Stimulated activated naive B cell treated with anti-CD40 and anti-IgM and Interleukin-4, amounts not matched to agents 10 μg/mL and 1 μg/mL and 100 μg/mL, for 72 hours (primary cell): Measurements from ENCODE around the gene NPM3.

Experiments used
- ATAC-seq, 2 donors: fragments of 150-1000 bp; cut with Tn5 transposase; replicated peaks; 2 replicates each; pipeline ENCODE4 v1.10.0; 2021; ENCODE audit warnings: moderate library complexity in 1 of 2
- DNase-seq: peaks from one replicate; pipeline ENCODE4 v3.0.0; 2021
- H3K27ac Mint-ChIP-seq: one replicate; pipeline ENCODE4 v1.8.0; 2022; ENCODE audit warnings: mild to moderate bottlenecking, mixed read lengths
- H3K27me3 Mint-ChIP-seq, 2 donors: one replicate each; pipeline ENCODE4 v1.8.0; 2022; ENCODE audit warnings: mixed read lengths in 2 of 2
- H3K36me3 Mint-ChIP-seq, 2 donors: one replicate each; pipeline ENCODE4 v1.8.0; 2022; ENCODE audit warnings: mixed read lengths in 2 of 2, mild to moderate bottlenecking in 1 of 2
- H3K4me1 Mint-ChIP-seq, 2 donors: one replicate each; pipeline ENCODE4 v1.8.0; 2022; ENCODE audit warnings: mixed read lengths in 2 of 2, mild to moderate bottlenecking in 1 of 2
- H3K4me3 Mint-ChIP-seq, 2 donors: one replicate each; pipeline ENCODE4 v1.8.0; 2022; ENCODE audit warnings: mild to moderate bottlenecking in 2 of 2, mixed read lengths in 2 of 2, moderate library complexity in 1 of 2
- H3K9me3 Mint-ChIP-seq, 2 donors: one replicate each; pipeline ENCODE4 v1.8.0; 2022; ENCODE audit warnings: mixed read lengths in 2 of 2, mild to moderate bottlenecking in 1 of 2

The NPM3 gene

DNA sequence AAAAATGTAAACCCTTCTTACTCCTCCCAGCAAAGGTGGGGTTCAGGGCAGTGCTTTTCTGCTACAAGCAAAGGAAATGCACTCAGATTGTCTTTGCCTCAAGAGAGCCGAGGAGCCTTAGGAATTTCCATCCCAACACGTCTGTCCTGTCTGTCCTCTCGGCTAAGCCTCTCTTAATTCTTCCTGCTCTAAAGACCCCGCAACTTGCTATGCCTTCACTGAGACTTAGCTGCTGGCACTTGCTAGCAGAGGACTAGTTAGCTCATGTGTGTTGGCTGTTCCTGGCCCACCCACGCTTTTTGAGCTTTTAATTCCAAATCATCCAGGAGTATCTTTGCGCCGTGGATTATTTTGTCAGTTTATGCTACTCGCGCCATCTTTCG lies 481 bp upstream of the NPM3 start:
- DNase-seq (no peak), ATAC-seq (no peak)
- H3K27ac Mint-ChIP-seq: peak overlapping the region; percentile 99
- no peaks in the 10 kb centered on the region for H3K9me3 Mint-ChIP-seq
- H3K27me3 Mint-ChIP-seq: peaks cover 5 to 6% of the 10 kb centered on the region in 2 donors
- H3K4me1 Mint-ChIP-seq: peaks cover 47 to 76% of the 10 kb centered on the region in 2 donors
- H3K4me3 Mint-ChIP-seq: peak overlapping the region; percentile 91 to 100
- peaks cover 35 to 50% of the 10 kb centered on the region in 2 donors for H3K36me3 Mint-ChIP-seq

DNA sequence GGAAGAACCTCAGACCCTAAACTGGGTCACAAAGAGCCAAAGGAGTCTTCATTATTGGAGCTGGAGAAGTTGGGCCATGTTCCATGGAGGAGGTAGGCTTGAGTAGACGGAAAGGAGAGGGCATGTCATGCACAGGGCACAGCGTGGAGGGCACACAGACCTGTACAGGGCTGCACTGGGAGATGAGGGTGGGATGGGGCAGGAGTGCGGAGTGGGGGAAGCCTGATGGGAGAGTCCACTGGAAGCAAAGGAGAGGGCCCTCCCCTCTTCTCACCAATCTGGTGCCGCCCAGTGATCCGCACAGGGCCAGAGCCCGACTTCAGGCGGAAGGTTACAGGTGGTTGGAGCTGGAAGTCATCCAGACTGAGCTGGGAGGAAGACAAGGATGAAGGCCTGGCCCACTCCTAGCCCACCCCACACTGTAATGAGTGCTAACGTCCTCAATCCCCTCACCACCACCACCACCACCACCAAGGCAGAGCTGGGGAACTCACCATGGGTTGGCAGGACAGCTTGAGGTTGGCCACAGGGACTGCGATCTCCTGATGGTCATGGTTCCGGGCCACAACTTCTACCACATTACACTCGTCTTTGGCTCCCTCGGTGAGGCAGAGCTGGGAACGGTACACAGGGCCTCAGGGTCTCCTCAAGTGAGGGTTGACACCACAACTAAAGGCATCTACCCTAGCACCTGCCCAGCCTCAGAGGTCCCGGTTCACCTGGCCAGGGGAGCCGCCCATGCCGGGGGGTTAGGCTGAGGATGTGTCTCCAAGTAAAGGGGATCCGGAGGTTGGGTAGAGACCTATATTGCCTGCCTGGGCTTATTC lies 1.0 kb downstream of the NPM3 start:
- peaks cover 33 to 55% of the 10 kb centered on the region in 2 donors for H3K36me3 Mint-ChIP-seq
- no peaks in the 10 kb centered on the region for H3K9me3 Mint-ChIP-seq
- DNase-seq: no peak
- H3K4me3 Mint-ChIP-seq: peak overlapping the region; percentile 91 to 100
- peak overlapping the region; percentile 99 for H3K27ac Mint-ChIP-seq
- peaks cover 19% of the 10 kb centered on the region in 2 donors for H3K27me3 Mint-ChIP-seq
- peaks cover 48 to 81% of the 10 kb centered on the region in 2 donors for H3K4me1 Mint-ChIP-seq
- ATAC-seq: no peak

- H3K9me3 Mint-ChIP-seq: no peaks in the 10 kb centered on the region
- H3K36me3 Mint-ChIP-seq: peaks cover 33 to 53% of the 10 kb centered on the region in 2 donors
- peak overlapping the region; percentile 84 for H3K27ac Mint-ChIP-seq
- peak overlapping the region; percentile 91 to 100 for H3K4me3 Mint-ChIP-seq
- H3K27me3 Mint-ChIP-seq: peaks cover 25% of the 10 kb centered on the region in 2 donors
- no peak for ATAC-seq
- H3K4me1 Mint-ChIP-seq: peaks cover 52 to 85% of the 10 kb centered on the region in 2 donors
- DNase-seq: no peak
Measured at GRCh38 chr10:101781655-101781983, 1.6 kb downstream of the NPM3 start.

GRCh38 chr10:101780818-101781654 lies 2.2 kb downstream of the NPM3 start:
- Mint-ChIP-seq H3K4me1 (peaks cover 53 to 86% of the 10 kb centered on the region in 2 donors), H3K36me3 (peaks cover 31 to 51% of the 10 kb centered on the region in 2 donors), H3K9me3 (no peaks in the 10 kb centered on the region), H3K27ac (no peak overlapping the region), H3K4me3 (peak overlapping the region; percentile 56 to 91), H3K27me3 (peaks cover 26 to 28% of the 10 kb centered on the region in 2 donors)
- DNase-seq (peak; percentile 61), ATAC-seq (peak; percentile 52 to 62)

GRCh38 chr10:101780187-101780817 lies 2.9 kb downstream of the NPM3 start:
- ATAC-seq (no peak), DNase-seq (no peak)
- peak overlapping the region; percentile 75 to 86 for H3K4me3 Mint-ChIP-seq
- peaks cover 27 to 47% of the 10 kb centered on the region in 2 donors for H3K36me3 Mint-ChIP-seq
- H3K27me3 Mint-ChIP-seq: peaks cover 26 to 30% of the 10 kb centered on the region in 2 donors
- peaks cover 51 to 80% of the 10 kb centered on the region in 2 donors for H3K4me1 Mint-ChIP-seq
- no peaks in the 10 kb centered on the region for H3K9me3 Mint-ChIP-seq
- H3K27ac Mint-ChIP-seq: peak overlapping the region; percentile 47

GRCh38 chr10:101779544-101780186 lies 3.6 kb downstream of the NPM3 start:
- DNase-seq (peak; percentile 72), ATAC-seq (peak; percentile 59 to 66)
- peaks cover 31 to 36% of the 10 kb centered on the region in 2 donors for H3K27me3 Mint-ChIP-seq
- peaks cover 26 to 42% of the 10 kb centered on the region in 2 donors for H3K36me3 Mint-ChIP-seq
- peak overlapping the region; percentile 75 to 86 for H3K4me3 Mint-ChIP-seq
- H3K4me1 Mint-ChIP-seq: peaks cover 57 to 80% of the 10 kb centered on the region in 2 donors
- no peaks in the 10 kb centered on the region for H3K9me3 Mint-ChIP-seq
- peak overlapping the region; percentile 47 for H3K27ac Mint-ChIP-seq

GRCh38 chr10:101778781-101779543 lies 4.3 kb downstream of the NPM3 start:
- H3K9me3 Mint-ChIP-seq: no peaks in the 10 kb centered on the region
- H3K27ac Mint-ChIP-seq: peak overlapping the region; percentile 11
- ATAC-seq (no peak), DNase-seq (no peak)
- peaks cover 25 to 35% of the 10 kb centered on the region in 2 donors for H3K36me3 Mint-ChIP-seq
- peak overlapping the region; percentile 75 to 86 for H3K4me3 Mint-ChIP-seq
- H3K27me3 Mint-ChIP-seq: peaks cover 38 to 43% of the 10 kb centered on the region in 2 donors
- H3K4me1 Mint-ChIP-seq: peaks cover 60 to 82% of the 10 kb centered on the region in 2 donors

DNA sequence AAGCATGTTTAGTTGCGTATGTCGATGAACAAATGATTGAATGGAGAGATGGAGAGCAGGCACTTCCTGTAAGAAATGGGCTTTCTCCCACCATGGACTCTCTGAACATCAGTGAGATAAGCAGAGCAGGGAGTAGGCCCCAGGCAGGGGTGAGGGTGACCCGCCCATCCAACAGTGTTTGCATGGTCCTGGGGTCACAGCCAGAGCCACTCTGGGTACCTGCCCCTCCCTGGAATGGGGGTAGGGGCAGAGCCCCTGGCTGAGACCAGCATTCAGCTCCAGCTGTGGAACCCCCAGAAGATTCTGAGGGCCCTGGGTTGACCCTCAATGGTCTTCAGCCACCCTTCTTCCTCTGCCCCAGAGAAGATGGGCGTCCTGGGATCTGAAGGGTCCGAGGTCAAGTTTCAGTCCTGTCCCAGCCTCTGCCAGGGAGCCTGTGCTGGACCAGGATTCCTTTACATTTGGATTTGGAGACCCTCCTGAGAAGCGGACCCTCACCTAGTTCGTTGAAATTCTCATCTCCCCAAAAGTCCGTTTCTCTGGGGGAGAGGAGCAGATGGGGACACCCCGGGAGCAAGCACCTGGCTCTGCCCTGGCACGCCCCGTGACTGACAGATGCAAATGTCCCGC lies 5.0 kb downstream of the NPM3 start:
- Mint-ChIP-seq H3K36me3 (peaks cover 24 to 31% of the 10 kb centered on the region in 2 donors), H3K9me3 (no peaks in the 10 kb centered on the region), H3K4me3 (peak overlapping the region in 1 of 2 donors; percentile 86), H3K27me3 (peaks cover 45 to 50% of the 10 kb centered on the region in 2 donors), H3K4me1 (peaks cover 59 to 84% of the 10 kb centered on the region in 2 donors), H3K27ac (no peak overlapping the region)
- no peak for DNase-seq
- no peak for ATAC-seq

DNA sequence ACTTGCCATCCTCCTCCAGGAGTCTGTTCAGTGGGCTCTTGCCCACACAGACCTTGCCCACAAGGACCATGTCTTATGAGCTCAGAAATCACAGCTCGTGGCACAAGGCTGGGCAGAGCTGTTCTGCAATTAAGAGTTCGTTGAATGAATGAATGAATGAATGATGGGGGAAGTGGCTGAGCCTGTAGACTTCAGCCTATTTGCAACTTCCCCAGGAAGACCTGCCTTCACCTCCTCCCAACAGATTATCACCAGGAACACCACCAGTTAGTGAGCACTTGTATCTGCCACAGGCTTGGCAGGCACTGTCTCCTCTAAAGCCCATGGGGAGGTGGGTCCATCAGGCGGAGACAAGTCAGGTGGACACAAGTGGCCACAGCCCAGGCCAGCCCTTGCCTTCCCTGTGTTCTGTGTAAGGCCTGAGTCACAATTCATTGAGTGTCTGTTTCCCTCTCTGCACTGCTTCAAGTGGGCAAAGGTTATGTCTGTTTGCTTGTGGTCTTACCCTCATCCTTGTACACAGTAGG lies 5.6 kb downstream of the NPM3 start:
- Mint-ChIP-seq H3K9me3 (no peaks in the 10 kb centered on the region), H3K36me3 (peaks cover 20 to 25% of the 10 kb centered on the region in 2 donors), H3K27me3 (peaks cover 50 to 56% of the 10 kb centered on the region in 2 donors), H3K4me3 (no peak overlapping the region), H3K4me1 (peaks cover 53 to 78% of the 10 kb centered on the region in 2 donors), H3K27ac (no peak overlapping the region)
- DNase-seq: no peak
- ATAC-seq: no peak

GRCh38 chr10:101776161-101776817 lies 7.0 kb downstream of the NPM3 start:
- peak overlapping the region; percentile 70 to 80 for H3K4me3 Mint-ChIP-seq
- no peaks in the 10 kb centered on the region for H3K9me3 Mint-ChIP-seq
- H3K27me3 Mint-ChIP-seq: peaks cover 63 to 67% of the 10 kb centered on the region in 2 donors
- H3K27ac Mint-ChIP-seq: peak overlapping the region; percentile 73
- ATAC-seq (no peak), DNase-seq (no peak)
- peaks cover 41 to 64% of the 10 kb centered on the region in 2 donors for H3K4me1 Mint-ChIP-seq
- H3K36me3 Mint-ChIP-seq: peaks cover 15 to 19% of the 10 kb centered on the region in 2 donors

DNA sequence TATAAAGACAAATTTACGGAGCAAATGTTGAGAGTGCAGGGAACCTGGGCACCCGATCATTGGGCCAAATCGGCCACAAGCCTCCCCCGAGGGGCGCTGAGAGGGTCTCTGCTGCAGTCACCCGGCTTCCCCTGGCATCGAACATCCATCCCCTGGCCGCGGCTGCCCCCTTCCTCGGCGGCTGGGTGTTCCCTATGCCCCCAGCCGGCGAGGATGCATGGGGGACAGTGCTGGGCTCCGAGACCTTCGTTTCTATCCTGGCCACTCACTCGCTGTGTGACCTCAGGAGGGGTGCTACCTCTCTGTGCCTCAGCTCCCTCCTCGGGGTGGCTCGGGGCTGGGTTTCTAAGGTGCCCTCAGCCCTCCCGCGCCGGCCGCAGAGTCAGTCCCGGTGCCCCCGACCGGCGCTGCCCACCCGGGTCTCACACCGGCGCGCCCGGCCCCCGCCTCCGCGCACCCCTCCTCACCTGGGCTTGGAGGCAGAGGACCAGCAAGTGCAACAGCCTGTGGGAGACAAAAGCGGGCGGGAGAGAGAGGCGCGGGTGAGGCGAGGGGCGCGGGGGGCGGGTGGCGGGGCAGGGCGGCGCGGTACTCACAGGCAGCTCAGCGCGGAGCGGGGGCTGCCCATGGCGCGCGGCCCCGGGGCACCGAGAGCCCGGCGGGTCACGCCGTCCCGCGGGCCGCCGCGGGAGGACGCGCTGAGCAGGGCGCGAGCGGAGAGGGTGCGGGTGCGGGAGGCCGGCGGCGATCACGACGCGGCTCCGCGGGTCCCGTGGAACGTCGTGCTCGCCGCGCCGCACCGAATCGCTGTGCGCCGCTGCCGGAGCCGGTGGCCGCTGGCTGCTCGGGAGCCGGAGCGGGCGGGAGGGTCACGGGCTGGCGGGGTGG lies 7.7 kb downstream of the NPM3 start, which contains the start of gene FGF8:
FGF8 (minus strand) TSS at position 842 of the 888 bp plus-strand sequence; CDS start at position 628, 214 bp downstream.
- Mint-ChIP-seq H3K4me3 (peak within 1 kb of the TSS; percentile 72 to 80), H3K27ac (peak within 1 kb of the TSS; percentile 73), H3K4me1 (peaks cover 37 to 56% of the 10 kb centered on the region in 2 donors), H3K36me3 (peaks cover 13 to 16% of the 10 kb centered on the region in 2 donors), H3K9me3 (no peaks in the 10 kb centered on the region), H3K27me3 (peaks cover 70 to 71% of the 10 kb centered on the region in 2 donors)
- ATAC-seq (no peak), DNase-seq (no peak)
